PC-3 (cell line): ENCODE data around the gene SQOR.

Experiments used
- EZH2 ChIP-seq: fragments of 300-600 bp; sonication (generic); IDR thresholded peaks from one replicate; pipeline ENCODE4 v1.6.1; 2017; ENCODE audit warnings: antibody characterized with exemption, mild to moderate bottlenecking, low read length; ENCODE audit not compliant: unreplicated experiment
- EZH2phosphoT487 ChIP-seq: fragments of 300-600 bp; sonication (generic); IDR thresholded peaks from 2 replicates; pipeline ENCODE4 v1.6.1; 2018; ENCODE audit warnings: mild to moderate bottlenecking, antibody characterized with exemption, low read length, borderline replicate concordance
- TF ChIP-seq, protein P1 (sequence below): fragments of 300-600 bp; sonication (generic); conservative IDR thresholded peaks from 2 replicates; pipeline ENCODE4 v1.5.1; 2017; ENCODE audit warnings: antibody characterized with exemption, low read depth, mild to moderate bottlenecking, low read length

- TF ChIP-seq EZH2 (no peak), EZH2phosphoT487 (no peak)
- TF ChIP-seq, protein P1, sequence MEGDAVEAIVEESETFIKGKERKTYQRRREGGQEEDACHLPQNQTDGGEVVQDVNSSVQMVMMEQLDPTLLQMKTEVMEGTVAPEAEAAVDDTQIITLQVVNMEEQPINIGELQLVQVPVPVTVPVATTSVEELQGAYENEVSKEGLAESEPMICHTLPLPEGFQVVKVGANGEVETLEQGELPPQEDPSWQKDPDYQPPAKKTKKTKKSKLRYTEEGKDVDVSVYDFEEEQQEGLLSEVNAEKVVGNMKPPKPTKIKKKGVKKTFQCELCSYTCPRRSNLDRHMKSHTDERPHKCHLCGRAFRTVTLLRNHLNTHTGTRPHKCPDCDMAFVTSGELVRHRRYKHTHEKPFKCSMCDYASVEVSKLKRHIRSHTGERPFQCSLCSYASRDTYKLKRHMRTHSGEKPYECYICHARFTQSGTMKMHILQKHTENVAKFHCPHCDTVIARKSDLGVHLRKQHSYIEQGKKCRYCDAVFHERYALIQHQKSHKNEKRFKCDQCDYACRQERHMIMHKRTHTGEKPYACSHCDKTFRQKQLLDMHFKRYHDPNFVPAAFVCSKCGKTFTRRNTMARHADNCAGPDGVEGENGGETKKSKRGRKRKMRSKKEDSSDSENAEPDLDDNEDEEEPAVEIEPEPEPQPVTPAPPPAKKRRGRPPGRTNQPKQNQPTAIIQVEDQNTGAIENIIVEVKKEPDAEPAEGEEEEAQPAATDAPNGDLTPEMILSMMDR: no peak
These were observed 67.2 kb downstream of the SQOR start for GRCh38 chr15:45702041-45702440.
